Jurkat, Clone E6-1 (cell line): ENCODE measurements around the gene ZNF385B.

Source experiments
- DNase-seq: peaks from one replicate; pipeline ENCODE4 v3.0.0-alpha.2; 2011; ENCODE audit warnings: low read depth, low spot score
- H3K4me3 ChIP-seq: 2 replicates; pipeline ENCODE4 v1.5.1; 2011; ENCODE audit warnings: mild to moderate bottlenecking, low read length, control low read depth, moderate library complexity

The ZNF385B gene

DNA sequence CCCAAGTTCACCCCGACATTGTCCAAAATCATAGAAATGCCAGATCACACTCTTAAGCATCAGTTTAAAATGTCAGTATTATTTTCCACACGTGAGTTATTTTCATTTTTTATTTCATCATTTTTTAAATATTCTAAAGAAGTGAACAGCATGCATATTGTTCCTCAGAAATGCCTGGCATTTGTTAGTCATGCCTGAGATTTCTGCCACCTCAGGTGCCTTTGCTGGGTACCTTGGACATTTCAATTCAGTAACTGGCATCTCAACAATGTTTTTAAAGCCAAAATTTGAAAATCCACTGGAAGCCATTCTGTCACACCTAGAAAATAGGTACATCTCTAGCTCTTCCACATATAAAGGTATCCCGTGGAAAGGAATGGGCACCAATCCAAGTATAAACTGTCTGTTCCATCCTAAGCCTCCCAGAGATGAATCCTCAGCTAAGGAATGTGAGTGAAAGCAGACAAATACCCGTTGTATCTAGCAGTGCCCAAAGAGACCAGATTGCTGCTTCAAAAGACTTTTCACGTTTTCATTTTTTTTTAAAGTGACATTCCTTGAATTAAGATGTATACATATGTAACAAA is 159.8 kb downstream of the ZNF385B start:
- no peak overlapping the region for H3K4me3 ChIP-seq
- no peak for DNase-seq

DNA sequence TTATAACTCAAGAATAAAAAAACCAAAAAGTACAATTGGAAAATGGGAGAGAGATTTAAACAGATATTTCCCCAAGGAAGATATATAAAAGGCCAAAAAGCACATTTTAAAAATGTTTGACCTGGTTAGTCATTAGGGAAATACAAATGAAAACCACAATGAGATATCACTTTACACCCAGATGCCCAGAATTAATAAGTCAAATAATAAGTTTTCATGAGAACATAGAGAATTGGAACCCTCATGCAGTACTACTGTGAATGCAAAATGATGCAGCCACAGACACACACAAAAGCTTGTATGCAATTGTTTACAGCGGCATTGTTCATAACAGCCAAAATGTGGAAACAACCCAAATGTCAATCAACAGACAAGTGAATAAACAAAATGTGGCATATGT is 165.9 kb downstream of the ZNF385B start:
- H3K4me3 ChIP-seq: no peak overlapping the region
- no peak for DNase-seq

DNA sequence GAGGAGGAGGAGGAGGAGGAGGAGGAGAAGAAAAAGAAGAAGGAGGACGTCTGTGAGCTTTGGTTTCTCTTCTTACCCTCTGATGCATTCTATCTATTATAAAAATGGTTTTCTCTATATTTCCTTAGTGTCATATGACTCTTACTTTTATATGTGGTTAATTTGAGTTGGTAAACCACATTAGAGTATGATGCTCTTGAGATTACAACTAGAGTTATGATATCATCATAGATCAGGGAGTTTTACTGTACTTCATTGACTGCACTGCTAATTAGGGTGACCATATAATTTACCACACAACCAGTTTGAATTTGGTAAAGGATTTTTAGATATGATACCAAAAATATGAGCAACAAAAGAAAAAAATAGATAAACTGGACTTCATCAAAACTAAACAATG is 166.4 kb downstream of the ZNF385B start:
- no peak for DNase-seq
- H3K4me3 ChIP-seq: no peak overlapping the region

DNA sequence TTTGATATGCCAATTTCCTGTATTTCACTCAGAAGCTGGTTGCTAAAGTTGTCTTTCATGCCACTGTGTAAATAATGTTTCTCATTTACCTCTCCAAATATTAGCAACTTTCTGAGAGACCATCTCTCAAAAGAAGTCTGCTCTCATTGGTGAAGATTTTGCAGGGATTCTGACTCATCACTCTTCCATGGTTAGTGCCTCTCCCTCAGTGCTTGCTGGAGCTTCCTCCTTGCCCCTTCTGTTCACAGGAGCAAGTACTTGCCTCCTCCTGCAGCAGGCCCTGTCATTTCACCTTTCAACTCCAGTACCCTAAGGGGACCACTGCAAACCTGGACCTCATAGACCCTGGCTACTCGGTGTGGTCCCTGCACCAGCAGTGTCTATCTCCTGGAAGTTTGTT is 168.8 kb downstream of the ZNF385B start:
- no peak overlapping the region for H3K4me3 ChIP-seq
- no peak for DNase-seq

DNA sequence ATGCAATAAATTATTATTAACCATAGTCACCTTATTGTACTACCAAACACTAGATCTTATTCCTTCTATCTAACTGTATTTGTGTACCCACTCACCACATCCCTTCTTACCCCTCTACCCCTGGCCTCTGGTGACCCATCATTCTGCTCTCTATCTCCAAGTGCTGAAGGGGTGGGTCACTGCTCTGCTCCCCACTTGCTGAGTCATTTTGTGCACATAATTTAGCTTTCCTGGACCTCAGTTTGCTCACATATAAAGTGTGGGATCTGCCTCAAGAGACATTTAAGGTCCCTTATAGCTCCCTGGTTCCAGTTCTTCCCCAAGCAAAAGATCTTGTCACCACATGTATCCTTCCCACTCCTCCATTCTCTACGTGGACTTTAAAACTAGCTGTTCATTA is 169.4 kb downstream of the ZNF385B start:
- no peak overlapping the region for H3K4me3 ChIP-seq
- no peak for DNase-seq

DNA sequence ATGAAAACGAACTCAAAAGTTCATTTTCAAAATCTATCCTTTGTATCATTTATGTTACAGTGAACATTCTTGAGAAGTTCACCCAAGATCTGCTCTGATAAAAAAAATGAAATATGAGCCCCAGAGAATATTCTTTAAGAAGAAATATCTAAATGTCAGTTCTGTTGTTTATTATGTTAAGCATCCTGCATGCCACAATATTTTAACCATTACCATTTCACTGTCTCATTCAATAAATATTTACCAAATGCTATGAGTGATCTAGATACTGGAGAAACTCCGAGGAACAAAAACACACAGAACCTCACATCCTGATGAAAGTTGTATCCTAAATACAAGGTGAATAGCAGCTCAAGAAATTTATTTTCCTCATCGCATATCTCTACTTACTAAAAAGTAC is 170.2 kb downstream of the ZNF385B start:
- DNase-seq: no peak
- H3K4me3 ChIP-seq: no peak overlapping the region

DNA sequence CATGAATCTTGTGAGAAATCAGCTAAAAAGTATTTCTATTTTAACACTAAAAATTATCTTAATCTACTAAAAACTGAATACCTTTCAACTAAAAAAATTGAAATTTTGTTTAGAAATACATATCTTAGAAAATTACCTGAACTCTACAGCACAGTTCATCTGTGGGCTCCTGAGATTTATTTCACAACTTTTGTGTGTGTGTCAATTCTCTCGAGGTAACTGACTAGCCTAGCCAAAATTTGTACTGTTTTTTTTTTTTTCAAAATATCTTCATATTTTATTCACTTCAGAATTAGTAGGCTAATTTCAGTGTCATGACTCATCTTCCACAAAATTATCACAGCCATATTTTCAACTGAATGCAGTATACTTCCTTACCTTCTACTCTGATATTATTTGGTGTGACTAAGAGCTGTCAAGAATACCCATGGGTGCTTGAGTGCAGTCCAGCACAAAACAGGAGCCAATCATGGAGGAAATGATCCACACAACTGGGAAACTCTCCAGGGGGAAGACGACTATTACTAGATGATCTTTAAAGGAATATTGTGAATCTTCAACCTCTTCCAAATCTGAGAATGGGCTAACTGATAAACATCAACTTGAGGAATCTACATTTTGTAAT is 174.6 kb downstream of the ZNF385B start:
- H3K4me3 ChIP-seq: no peak overlapping the region
- no peak for DNase-seq

DNA sequence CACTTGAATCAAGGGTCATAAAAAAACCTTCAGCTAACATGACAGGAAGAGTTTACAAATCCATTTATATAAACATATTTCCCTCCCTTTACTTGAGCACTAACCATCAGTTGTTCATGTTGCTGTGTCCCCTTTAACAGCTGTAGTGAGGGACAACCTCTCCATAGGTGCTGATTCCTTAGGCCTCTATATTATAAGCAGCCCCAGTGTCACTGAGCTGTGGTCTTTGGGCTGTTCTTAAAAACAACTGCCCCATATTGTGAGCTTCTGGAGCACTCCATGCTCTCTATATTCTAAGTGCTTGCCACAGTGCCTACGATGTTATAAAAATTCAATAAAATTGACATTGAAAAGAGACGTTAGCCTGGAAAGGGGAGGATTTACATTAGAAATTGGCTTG is 175.3 kb downstream of the ZNF385B start:
- H3K4me3 ChIP-seq: no peak overlapping the region
- no peak for DNase-seq

DNA sequence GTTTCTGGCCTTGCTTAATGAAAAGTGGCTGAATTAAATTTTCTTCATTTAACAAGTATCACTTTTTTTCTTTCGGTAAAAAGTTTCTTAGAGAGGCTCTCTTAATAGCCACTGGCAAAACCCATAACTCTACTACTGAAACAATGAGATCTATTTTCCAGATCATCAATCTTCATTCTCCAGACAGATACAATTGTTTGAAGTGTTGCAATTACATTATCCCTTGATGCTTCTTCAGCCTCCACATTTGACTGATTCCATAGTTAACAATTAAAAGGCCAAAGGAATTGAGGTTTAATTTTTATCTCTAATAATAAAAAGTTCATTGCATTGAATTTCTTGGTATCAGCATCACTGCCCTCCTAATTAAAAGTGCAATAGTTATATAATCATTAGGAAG is 176.3 kb downstream of the ZNF385B start:
- no peak for DNase-seq
- H3K4me3 ChIP-seq: no peak overlapping the region

DNA sequence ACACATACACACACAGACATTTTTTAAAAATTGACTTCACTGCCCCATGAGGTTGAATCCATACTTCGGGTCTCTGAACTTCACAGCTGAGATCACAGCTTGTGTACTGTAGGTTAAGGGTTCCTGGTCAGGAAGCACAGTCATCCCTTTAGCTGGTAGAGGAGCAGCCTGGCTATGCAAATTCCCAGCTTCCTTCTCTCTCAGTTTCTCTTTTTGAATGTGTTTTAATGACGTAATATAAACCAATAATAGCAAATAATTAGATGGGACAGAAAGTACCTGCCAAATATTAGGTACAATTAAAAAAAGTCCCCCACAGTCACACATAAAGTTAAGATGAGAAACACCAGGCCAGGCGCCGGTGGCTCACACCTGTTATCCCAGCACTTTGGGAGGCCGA is 178.7 kb downstream of the ZNF385B start:
- DNase-seq: no peak
- H3K4me3 ChIP-seq: no peak overlapping the region

DNA sequence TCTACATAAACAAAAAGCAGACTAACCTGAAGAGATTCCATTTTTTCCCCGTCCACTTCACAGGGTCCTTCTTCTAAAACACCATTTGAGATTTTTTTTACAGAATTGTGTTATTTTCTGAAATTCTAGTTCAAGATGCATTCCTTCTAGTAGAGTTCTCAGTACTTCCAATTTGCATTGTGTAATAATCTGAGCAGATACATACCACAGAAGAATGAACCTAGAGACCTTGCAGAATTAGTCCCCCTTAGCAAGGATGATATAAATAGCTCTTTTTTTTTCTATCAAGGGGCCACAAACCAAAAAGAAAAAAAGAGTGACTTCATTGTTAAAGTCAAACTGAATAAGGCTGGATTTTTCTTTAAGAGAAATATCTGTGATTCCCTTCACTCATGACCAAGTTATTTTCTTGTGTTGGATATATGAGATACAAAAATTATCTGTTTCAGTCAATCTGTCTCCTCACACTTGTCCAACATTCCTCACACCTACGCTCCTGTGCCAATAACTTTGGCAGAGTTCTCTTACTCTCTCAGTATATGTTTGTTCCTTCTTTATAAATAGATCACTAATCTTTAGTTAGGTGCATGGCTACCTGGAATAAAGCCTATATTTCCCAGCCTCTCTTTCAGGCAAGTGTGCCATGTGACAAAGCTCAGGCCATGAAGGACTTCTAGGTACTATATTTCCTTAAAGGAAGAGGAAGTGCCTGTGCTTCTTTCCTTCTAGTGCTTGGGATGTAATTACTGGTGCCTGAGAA is 183.5 kb downstream of the ZNF385B start:
- DNase-seq: no peak
- no peak overlapping the region for H3K4me3 ChIP-seq

DNA sequence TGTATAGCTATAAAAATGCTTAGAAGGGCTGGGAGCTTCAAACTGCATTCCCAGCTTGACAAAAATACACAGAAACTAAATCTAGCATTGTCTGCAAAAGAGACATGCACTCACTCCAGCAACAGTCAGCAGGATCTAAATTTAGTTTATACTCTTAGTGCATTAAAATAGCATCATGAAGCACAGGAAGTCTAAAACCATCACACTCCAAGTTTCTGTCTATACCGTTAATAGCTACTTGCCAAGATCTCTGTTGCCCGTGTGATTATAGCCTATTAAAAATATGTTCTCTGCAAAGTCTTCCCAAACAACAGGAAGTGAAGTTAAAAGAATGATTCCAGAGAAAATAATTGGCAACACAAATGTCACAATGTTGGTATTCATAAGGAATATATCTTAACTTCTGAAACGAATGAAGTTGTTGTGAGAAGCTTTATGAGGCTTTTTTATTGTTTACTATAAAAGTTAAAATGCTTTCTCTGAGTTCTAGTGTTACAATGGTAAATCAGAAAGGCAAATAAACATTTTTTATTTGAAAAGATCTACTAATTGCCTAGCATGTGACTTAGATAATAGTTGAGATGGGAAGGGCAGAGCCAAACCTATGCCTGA is 184.2 kb downstream of the ZNF385B start:
- no peak for DNase-seq
- H3K4me3 ChIP-seq: no peak overlapping the region

DNA sequence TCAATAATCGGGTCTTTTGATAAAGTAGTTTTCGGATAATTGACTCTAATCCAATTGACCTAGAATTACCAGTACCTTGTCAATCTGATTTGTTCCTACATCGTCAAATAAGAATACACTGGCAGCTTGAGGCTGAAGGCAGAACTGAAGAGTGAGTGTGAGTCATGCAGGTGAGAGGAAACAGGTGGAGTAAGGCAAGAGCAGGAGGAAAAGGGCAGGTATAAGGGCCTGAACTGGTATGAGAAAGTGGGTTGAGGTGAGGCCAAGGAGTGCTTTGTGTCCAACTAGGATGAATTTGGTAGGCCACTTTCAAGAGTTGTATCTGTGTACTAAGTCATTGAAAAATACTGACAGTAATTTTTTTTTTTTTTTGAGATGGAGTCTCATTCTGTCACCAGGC is 186.0 kb downstream of the ZNF385B start:
- DNase-seq: no peak
- H3K4me3 ChIP-seq: no peak overlapping the region

DNA sequence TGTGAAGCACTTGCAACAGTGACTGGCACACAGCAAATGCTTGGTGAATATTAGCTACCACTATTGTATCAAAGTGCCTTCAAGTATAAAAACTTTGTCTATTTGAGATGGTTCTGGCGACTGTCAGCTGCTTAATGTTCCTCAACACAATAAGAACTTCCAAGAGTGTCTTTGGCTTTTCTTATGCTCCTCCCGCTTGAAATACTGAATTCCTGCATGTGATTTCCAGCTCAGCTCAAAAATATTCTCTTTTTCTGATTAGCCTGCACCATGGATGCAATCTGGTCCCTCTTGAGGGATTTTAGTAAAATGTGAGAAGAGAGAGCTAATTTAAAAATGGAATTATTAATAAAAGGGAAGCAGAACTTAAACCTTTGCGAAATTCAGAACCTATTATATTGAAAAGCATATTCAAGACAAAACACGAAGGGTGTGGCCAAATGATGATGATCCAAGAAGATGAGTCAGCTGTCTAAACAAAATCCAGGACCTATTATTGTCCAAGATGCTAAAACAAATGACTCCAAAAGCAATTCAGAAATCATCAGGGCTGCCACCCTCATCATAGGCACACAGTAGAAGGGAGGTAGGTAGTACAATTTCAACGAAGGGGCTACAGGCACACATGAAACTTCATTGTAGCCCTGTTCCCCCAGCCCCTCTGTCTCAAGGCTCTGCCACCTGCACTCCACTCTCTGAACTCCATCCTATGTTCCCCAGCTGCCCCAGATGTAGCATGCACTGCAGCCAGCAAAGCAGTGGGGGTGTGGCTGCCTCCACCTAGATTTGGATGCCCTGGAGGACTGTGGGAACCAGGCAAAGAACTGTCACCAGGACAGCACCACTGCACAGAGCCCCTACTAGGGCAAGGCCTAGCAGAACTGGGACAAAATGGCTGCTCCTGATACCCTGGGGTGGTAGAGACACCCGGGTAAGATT is 190.1 kb downstream of the ZNF385B start:
- no peak for DNase-seq
- no peak overlapping the region for H3K4me3 ChIP-seq

DNA sequence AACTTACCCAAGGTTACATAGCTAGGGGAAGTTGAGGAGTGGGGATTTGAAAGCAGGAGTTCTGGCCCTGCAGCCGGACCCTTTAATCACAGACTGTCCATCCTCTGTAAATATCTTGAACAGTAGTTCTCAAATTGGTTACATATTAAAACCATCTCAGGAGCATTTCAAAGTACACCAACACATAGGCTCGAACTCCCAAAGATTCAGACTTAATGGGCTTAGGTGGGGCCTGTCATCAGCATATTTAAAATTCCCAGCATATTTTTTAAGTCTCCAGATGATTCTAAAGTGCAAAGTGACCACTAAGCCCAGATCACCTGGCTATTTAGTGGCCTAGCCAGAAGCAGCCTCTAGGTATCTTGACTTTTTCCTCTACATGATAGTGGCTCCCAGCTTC is 192.2 kb downstream of the ZNF385B start:
- no peak for DNase-seq
- H3K4me3 ChIP-seq: no peak overlapping the region

DNA sequence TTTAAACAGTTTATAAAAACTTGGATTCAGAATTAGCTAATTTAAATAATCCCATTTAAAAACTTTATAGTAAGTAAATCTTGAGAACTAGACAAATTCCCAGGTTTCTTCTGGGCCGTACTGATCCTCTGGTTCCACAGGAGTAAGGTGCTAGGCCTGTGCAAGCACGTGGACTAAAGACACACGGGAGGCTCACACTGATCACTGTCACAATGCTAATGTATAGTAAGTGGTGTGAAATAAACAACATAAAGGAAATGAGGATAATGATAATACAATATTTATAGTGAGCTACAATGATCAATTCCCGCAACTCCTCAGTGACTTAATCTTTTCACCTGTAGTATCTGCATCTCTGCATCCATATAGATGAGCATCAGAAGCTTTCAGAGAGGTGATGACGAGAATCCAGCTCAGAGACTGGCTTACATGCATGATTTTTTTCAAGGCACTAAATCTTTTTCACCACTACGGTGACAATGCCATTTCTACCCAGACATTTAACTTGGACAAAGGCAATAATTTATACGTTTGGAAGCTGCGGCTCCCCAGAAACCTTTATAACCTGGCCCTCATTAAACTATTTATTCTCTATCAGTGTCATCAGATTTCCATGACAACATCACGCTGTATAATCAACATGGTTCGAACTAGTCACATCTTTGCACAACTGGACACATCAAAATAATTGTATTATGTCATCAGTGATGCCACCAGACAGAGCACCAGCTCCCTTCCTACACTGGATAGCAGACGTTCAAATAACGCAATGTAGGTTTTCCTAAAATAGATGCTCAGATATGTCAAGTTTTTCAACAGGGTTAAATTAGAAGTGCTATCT is 196.2 kb downstream of the ZNF385B start:
- H3K4me3 ChIP-seq: no peak overlapping the region
- no peak for DNase-seq

DNA sequence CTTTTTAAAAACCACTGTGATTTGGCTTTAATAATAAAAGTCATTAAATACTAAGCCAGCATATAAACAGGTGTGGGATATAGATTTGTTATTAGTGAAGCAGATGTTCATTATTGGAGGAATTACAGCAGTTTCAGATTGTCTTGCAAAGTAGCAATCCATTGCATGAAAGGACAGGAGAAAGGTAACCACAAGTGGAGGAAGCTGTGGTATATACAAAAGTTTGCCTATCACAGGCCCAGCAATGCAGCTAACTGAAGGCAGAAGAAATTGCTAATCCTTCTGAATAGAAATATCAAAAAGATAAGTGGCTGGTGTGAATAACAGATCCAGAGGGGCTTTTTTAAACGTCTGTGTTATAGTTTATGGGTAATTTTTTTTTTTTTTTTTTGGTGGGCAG is 199.4 kb downstream of the ZNF385B start:
- peak; percentile 4 for DNase-seq
- no peak overlapping the region for H3K4me3 ChIP-seq

DNA sequence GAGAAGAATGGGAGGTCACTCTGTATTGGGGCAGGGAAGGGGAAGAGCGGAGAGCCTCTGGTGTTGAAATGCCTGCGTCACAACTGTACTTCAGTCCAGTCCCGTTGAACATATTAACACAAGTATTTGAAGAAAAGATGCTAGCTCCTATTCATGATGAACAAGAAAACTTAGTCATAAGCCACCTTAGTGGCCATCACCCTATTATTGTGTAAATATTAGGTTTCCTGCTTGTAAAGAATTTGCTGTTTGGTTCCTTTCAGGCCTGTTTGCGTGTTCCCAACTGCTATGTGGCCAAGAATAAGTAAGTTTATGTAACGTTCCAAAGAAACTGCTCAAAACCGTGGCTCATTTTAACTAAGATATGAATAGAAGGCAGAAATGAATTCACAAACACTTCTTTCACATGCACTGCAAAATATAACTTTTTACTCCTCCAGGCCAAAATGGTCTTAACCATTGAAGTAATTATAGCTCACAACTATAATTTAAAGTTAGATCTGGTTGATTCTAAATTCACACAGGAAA is 204.3 kb downstream of the ZNF385B start:
- H3K4me3 ChIP-seq: no peak overlapping the region
- DNase-seq: no peak
